ENCODE data around the gene EPS8L1.

DNA sequence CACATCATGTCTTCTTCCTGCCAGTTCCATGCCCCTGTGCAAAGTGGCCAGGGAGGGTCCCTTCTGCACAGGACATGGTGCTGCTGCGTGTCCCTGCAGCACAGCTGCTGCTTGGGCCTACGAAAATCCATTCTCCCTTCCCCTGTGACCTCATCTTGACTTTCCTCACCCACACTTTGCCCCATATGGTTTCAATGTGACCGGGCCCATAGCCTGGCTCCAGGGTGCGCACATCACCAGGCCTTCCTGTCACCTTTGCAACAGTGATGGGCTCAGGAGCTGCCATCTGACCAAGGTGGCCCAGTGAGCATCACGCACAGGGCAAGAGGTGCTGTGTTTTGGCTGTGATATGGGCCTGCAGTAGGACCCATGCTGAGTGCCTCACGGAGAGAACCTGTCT is 30.9 kb downstream of the EPS8L1 start:
- TF ChIP-seq, protein P1, sequence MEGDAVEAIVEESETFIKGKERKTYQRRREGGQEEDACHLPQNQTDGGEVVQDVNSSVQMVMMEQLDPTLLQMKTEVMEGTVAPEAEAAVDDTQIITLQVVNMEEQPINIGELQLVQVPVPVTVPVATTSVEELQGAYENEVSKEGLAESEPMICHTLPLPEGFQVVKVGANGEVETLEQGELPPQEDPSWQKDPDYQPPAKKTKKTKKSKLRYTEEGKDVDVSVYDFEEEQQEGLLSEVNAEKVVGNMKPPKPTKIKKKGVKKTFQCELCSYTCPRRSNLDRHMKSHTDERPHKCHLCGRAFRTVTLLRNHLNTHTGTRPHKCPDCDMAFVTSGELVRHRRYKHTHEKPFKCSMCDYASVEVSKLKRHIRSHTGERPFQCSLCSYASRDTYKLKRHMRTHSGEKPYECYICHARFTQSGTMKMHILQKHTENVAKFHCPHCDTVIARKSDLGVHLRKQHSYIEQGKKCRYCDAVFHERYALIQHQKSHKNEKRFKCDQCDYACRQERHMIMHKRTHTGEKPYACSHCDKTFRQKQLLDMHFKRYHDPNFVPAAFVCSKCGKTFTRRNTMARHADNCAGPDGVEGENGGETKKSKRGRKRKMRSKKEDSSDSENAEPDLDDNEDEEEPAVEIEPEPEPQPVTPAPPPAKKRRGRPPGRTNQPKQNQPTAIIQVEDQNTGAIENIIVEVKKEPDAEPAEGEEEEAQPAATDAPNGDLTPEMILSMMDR (conservative IDR thresholded peaks at IDR 0.05; ENCODE audit: low read depth, low read length) = no peak
- TF ChIP-seq EZH2 (IDR thresholded peaks at IDR 0.05; ENCODE audit: low read length, unreplicated experiment) = no peak
- no peak for TF ChIP-seq EZH2phosphoT487 (IDR thresholded peaks at IDR 0.05; ENCODE audit: borderline replicate concordance, low read length)
